Measurements from ENCODE around the gene AK2.

The AK2 gene

DNA sequence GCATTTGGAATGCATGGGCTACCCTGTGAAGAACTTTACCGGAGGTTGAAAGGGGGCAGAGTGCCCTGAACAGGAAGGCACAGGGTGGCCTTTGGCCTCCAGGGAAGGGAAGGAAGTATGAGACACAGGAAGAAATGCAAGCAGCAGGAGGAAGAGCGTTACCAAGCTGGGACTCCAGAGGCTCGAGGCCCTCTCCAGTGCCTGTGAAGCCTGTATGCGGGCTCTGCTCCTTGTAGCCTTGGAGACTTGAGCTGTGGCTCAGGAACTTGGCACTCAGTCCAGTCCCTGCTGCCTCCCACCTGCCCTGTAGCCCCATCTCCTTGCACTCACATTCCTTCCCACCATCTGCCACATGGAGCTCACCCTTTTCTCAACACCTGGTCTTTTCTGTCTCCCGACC is 38.6 kb downstream of the AK2 start:
- no peak for TF ChIP-seq EP300 (IDR thresholded peaks at IDR 0.05; ENCODE audit: borderline replicate concordance)

DNA sequence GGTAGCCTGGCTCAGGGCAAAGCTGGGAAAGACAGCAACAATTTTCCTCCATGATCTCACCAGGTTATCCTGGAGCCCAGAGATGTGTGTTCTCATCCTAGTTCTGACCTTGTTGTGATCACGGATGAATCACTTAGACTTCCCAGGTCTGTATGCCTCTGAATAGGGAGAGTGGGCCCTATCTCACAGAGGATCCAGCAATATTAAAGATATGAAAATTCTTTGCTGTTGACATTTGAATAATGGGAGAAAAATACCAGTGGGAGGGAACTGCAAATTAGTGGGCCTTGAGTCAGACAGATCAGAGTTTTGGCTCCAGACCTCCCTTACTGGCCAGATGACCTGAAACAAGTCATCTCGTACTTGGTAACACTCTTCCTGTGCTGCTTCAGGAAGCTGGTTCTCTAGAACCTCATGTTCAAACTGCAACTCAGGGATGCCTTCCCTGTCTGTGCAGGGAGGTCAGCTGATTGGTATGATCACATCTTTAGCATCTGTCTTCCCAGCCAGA is 39.2 kb downstream of the AK2 start:
- TF ChIP-seq CEBPB (IDR thresholded peaks at IDR 0.05), result no peak
- no peak for TF ChIP-seq YY1 (IDR thresholded peaks at IDR 0.05; ENCODE audit: low read depth)
- TF ChIP-seq, protein P1, sequence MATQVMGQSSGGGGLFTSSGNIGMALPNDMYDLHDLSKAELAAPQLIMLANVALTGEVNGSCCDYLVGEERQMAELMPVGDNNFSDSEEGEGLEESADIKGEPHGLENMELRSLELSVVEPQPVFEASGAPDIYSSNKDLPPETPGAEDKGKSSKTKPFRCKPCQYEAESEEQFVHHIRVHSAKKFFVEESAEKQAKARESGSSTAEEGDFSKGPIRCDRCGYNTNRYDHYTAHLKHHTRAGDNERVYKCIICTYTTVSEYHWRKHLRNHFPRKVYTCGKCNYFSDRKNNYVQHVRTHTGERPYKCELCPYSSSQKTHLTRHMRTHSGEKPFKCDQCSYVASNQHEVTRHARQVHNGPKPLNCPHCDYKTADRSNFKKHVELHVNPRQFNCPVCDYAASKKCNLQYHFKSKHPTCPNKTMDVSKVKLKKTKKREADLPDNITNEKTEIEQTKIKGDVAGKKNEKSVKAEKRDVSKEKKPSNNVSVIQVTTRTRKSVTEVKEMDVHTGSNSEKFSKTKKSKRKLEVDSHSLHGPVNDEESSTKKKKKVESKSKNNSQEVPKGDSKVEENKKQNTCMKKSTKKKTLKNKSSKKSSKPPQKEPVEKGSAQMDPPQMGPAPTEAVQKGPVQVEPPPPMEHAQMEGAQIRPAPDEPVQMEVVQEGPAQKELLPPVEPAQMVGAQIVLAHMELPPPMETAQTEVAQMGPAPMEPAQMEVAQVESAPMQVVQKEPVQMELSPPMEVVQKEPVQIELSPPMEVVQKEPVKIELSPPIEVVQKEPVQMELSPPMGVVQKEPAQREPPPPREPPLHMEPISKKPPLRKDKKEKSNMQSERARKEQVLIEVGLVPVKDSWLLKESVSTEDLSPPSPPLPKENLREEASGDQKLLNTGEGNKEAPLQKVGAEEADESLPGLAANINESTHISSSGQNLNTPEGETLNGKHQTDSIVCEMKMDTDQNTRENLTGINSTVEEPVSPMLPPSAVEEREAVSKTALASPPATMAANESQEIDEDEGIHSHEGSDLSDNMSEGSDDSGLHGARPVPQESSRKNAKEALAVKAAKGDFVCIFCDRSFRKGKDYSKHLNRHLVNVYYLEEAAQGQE (IDR thresholded peaks at IDR 0.05; ENCODE audit: low read depth), result no peak
- TF ChIP-seq CREB1 (IDR thresholded peaks at IDR 0.05; ENCODE audit: low read depth), result no peak
- TF ChIP-seq, protein P2, sequence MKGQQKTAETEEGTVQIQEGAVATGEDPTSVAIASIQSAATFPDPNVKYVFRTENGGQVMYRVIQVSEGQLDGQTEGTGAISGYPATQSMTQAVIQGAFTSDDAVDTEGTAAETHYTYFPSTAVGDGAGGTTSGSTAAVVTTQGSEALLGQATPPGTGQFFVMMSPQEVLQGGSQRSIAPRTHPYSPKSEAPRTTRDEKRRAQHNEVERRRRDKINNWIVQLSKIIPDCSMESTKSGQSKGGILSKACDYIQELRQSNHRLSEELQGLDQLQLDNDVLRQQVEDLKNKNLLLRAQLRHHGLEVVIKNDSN (IDR thresholded peaks at IDR 0.05), result no peak
- no peak for TF ChIP-seq TEAD4 (IDR thresholded peaks at IDR 0.05)
- no peak for TF ChIP-seq RAD21 (IDR thresholded peaks at IDR 0.05; ENCODE audit: low read depth)
- TF ChIP-seq EP300 (IDR thresholded peaks at IDR 0.05; ENCODE audit: borderline replicate concordance), result no peak
- TF ChIP-seq EGR1 (IDR thresholded peaks at IDR 0.05), result no peak
- TF ChIP-seq TCF12 (IDR thresholded peaks at IDR 0.05; ENCODE audit: low read depth), result no peak
- TF ChIP-seq, protein P3, sequence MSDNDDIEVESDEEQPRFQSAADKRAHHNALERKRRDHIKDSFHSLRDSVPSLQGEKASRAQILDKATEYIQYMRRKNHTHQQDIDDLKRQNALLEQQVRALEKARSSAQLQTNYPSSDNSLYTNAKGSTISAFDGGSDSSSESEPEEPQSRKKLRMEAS (IDR thresholded peaks at IDR 0.05), result no peak
- TF ChIP-seq TAF1 (IDR thresholded peaks at IDR 0.05; ENCODE audit: low read depth), result no peak
- TF ChIP-seq NFIC (IDR thresholded peaks at IDR 0.05), result no peak
- TF ChIP-seq FOXM1 (IDR thresholded peaks at IDR 0.05; ENCODE audit: borderline replicate concordance, low read depth), result no peak

DNA sequence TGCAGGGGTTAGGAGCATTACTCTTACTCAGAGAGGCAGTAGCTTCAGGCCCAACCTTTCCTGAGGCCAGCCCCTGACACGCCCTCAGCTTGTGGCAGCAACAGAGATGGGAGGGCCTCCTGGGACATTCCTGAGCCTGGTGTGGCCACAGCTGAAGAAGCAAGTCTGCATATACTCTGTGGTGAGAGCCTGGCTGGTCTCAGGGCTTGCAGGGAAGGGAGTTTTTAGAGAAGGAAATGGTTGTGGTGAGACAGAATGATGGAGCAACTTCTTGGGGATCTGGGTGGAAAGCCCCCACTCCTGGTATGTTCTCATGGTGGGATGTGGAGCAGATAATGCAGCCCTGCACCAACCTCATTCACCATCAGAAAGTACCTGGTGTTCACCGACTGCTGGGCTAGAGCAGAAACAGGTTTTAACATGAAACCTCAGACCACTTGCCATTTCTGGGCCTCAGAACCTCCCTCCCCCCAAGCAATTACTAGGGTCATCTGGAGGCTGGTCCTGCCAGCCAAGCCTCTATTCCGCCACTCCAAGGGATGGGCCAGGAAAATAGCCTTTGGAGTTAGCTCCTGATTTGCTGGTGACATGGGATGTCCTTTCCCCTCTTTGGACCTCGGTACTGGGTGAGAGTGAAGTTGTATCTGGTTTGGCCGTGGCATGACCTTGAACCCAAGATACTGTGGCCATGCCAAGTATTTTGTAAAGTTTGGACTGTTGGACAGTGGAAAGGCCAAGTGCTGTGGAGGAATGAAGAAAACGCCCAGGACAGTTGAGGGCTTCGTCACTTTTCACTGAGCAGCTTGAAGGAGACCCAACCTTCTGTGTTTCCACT is 44.0 kb downstream of the AK2 start:
- TF ChIP-seq, protein P1 (IDR thresholded peaks at IDR 0.05; ENCODE audit: low read depth), result no peak
- TF ChIP-seq YY1 (IDR thresholded peaks at IDR 0.05; ENCODE audit: low read depth), result no peak
- TF ChIP-seq NFIC (IDR thresholded peaks at IDR 0.05), result no peak
- peak; percentile 41; the same call in 1 of the 2 replicates for TF ChIP-seq TCF12 (IDR thresholded peaks at IDR 0.05; ENCODE audit: low read depth)
- no peak for TF ChIP-seq CREB1 (IDR thresholded peaks at IDR 0.05; ENCODE audit: low read depth)
- no peak for TF ChIP-seq EP300 (IDR thresholded peaks at IDR 0.05; ENCODE audit: borderline replicate concordance)
- TF ChIP-seq CEBPB (IDR thresholded peaks at IDR 0.05), result no peak
- TF ChIP-seq TEAD4 (IDR thresholded peaks at IDR 0.05), result peak; percentile 73
- TF ChIP-seq, protein P3 (IDR thresholded peaks at IDR 0.05), result no peak; the same call in 1 of the 2 replicates
- TF ChIP-seq EGR1 (IDR thresholded peaks at IDR 0.05), result no peak
- TF ChIP-seq FOXM1 (IDR thresholded peaks at IDR 0.05; ENCODE audit: borderline replicate concordance, low read depth), result no peak

DNA sequence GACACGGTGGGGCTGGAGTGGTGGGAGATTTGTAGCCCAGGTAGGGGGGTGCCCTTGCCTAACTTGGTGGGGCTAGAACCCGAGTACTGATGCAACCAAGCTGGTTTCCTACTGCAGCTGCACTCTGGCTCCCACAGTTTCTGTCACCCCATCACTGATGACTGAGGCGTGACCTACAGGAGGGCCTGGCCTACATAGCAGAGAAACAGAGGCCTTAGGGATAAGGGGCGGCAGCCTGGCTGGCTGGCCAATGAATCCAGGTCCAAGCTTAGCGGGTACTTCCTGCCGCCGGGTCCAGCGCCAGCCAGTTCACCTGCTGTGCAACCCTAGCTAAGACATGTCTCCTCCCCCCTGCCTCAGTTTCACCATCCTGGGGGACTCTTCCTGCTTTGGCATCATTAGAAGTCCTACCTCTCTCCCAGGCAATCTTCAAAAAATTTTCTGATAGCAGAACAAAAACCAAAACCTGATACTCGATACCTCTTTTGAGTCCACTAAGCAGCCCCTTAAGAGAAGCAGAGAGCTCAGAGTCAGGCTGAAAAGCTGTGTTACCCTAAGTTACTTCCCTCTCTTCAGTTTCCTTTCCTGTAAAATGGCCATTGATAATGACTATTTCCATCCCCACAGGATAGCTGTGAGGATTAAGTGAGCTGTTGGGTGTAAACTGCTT is 44.7 kb downstream of the AK2 start:
- no peak for TF ChIP-seq NFIC (IDR thresholded peaks at IDR 0.05)
- no peak for TF ChIP-seq EP300 (IDR thresholded peaks at IDR 0.05; ENCODE audit: borderline replicate concordance)
- no peak for TF ChIP-seq RAD21 (IDR thresholded peaks at IDR 0.05; ENCODE audit: low read depth)
- TF ChIP-seq TEAD4 (IDR thresholded peaks at IDR 0.05), result no peak
- TF ChIP-seq, protein P1 (IDR thresholded peaks at IDR 0.05; ENCODE audit: low read depth), result no peak
- no peak for TF ChIP-seq YY1 (IDR thresholded peaks at IDR 0.05; ENCODE audit: low read depth)
- TF ChIP-seq, protein P3 (IDR thresholded peaks at IDR 0.05), result no peak; the same call in 1 of the 2 replicates
- no peak for TF ChIP-seq TAF1 (IDR thresholded peaks at IDR 0.05; ENCODE audit: low read depth)
- no peak for TF ChIP-seq ZBTB7A (IDR thresholded peaks at IDR 0.05; ENCODE audit: low read depth)
- TF ChIP-seq, protein P2 (IDR thresholded peaks at IDR 0.05), result no peak
- no peak for TF ChIP-seq CREB1 (IDR thresholded peaks at IDR 0.05; ENCODE audit: low read depth)
- no peak for TF ChIP-seq CEBPB (IDR thresholded peaks at IDR 0.05)
- no peak for TF ChIP-seq EGR1 (IDR thresholded peaks at IDR 0.05)
- no peak for TF ChIP-seq FOXM1 (IDR thresholded peaks at IDR 0.05; ENCODE audit: borderline replicate concordance, low read depth)
- no peak for TF ChIP-seq TCF12 (IDR thresholded peaks at IDR 0.05; ENCODE audit: low read depth)

Measured in Ishikawa (cell line).